HepG2 (cell line): ENCODE results near the gene COMMD4. TPM values are rescaled to one million over a fixed set of nuclear protein-coding genes. Genes with fewer than 3 reads are reported as not detected.

Source experiments
- ATF5 ChIP-seq: sonication (generic); formaldehyde crosslinking; IDR thresholded peaks from 2 replicates; pipeline ENCODE4 v1.4.0; 2020; ENCODE audit warnings: mild to moderate bottlenecking, low read depth, missing genetic modification reagents
- CHD4 ChIP-seq: fragments of 200-600 bp; sonication (generic); IDR thresholded peaks from 2 replicates; pipeline ENCODE4 v1.7.0; 2017; ENCODE audit warnings: mild to moderate bottlenecking, low read length, borderline replicate concordance
- FLYWCH1 ChIP-seq: sonication (generic); formaldehyde crosslinking; IDR thresholded peaks from 2 replicates; pipeline ENCODE4 v1.8.1; 2023; ENCODE audit warnings: mild to moderate bottlenecking, missing genetic modification reagents
- HCFC1 ChIP-seq: fragments of 150-350 bp; IDR thresholded peaks from 2 replicates; pipeline ENCODE4 v1.6.1; 2014; ENCODE audit warnings: low read depth, low read length
- HOXA9 ChIP-seq: sonication (generic); formaldehyde crosslinking; IDR thresholded peaks from 2 replicates; pipeline ENCODE4 v1.8.1; 2022; ENCODE audit warnings: missing genetic modification reagents, mild to moderate bottlenecking, moderate library complexity, borderline replicate concordance
- IKZF5 ChIP-seq: IDR thresholded peaks from 2 replicates; pipeline ENCODE4 v1.6.1; 2018; ENCODE audit warnings: missing genetic modification reagents, mild to moderate bottlenecking, missing compliant biosample characterization
- KAT7 ChIP-seq: IDR thresholded peaks from 2 replicates; pipeline ENCODE4 v1.6.1; 2018; ENCODE audit warnings: borderline replicate concordance, missing compliant biosample characterization
- KLF9 ChIP-seq: IDR thresholded peaks from 2 replicates; pipeline ENCODE4 v1.6.1; 2016; ENCODE audit warnings: low read depth
- MEIS2 ChIP-seq: sonication (generic); formaldehyde crosslinking; IDR thresholded peaks from 2 replicates; pipeline ENCODE4 v1.9.0; 2021; ENCODE audit warnings: mild to moderate bottlenecking, missing genetic modification reagents
- MZF1 ChIP-seq: sonication (generic); formaldehyde crosslinking; IDR thresholded peaks from 2 replicates; pipeline ENCODE4 v1.8.1; 2023; ENCODE audit warnings: mild to moderate bottlenecking, missing genetic modification reagents, borderline replicate concordance
- PAF1 ChIP-seq: IDR thresholded peaks from 2 replicates; pipeline ENCODE4 v1.6.1; 2016; ENCODE audit warnings: missing genetic modification reagents, missing compliant biosample characterization
- PHF21A ChIP-seq: sonication (generic); formaldehyde crosslinking; IDR thresholded peaks from 2 replicates; pipeline ENCODE4 v1.5.0; 2020; ENCODE audit warnings: mild to moderate bottlenecking, missing genetic modification reagents
- RXRB ChIP-seq: IDR thresholded peaks from 2 replicates; pipeline ENCODE4 v1.6.1; 2016; ENCODE audit warnings: borderline replicate concordance, missing genetic modification reagents, missing compliant biosample characterization
- ZFP36L1 ChIP-seq: sonication (generic); formaldehyde crosslinking; IDR thresholded peaks from 2 replicates; pipeline ENCODE4 v1.8.0; 2022; ENCODE audit warnings: mild to moderate bottlenecking, missing genetic modification reagents, moderate library complexity
- ZNF574 ChIP-seq: sonication (generic); formaldehyde crosslinking; IDR thresholded peaks from 2 replicates; pipeline ENCODE4 v1.4.0; 2020; ENCODE audit warnings: missing genetic modification reagents
- polyA plus RNA-seq, 8 experiments: library from polyadenylated mRNA; depleted of rRNA in 3 of 8; stranded (reverse) in 7 of 8; unstranded in 1 of 8; fragments of >200 nt; fragmentation: Illumina TruSeq in 4 of 8; extraction: Trizol in 4 of 8; gene quantifications; 2 replicates each; pipeline versions ENCODE4 v1.2.1 to v1.2.3, GENCODE V29; 2011 to 2016; ENCODE audit warnings: low read depth in 4 of 8, missing spikeins in 1 of 8, mixed read lengths in 1 of 8; ENCODE audit not compliant: insufficient read depth in 1 of 8
- total RNA-seq, 5 experiments: library from RNA; depleted of rRNA; stranded (reverse); fragments of >200 nt; fragmentation: Illumina TruSeq; extraction: Trizol; gene quantifications; 2 replicates each; pipeline ENCODE4 v1.2.3, GENCODE V29; 2016; ENCODE audit warnings: low read depth in 1 of 5
- TF ChIP-seq, protein P1 (sequence below): sonication (generic); formaldehyde crosslinking; IDR thresholded peaks from 2 replicates; pipeline ENCODE4 v1.5.0; 2020; ENCODE audit warnings: mild to moderate bottlenecking, missing genetic modification reagents, borderline replicate concordance
- TF ChIP-seq, protein P2 (sequence below): sonication (generic); formaldehyde crosslinking; IDR thresholded peaks from 2 replicates; pipeline ENCODE4 v1.5.0; 2020; ENCODE audit warnings: mild to moderate bottlenecking, missing genetic modification reagents

COMMD4 gene
- total and polyA plus RNA-seq, 2 of the 13 experiments (the other 11 are each of a cell fraction or from before 2014, with no cell fraction given), result 45.8 to 89.9 TPM

DNA sequence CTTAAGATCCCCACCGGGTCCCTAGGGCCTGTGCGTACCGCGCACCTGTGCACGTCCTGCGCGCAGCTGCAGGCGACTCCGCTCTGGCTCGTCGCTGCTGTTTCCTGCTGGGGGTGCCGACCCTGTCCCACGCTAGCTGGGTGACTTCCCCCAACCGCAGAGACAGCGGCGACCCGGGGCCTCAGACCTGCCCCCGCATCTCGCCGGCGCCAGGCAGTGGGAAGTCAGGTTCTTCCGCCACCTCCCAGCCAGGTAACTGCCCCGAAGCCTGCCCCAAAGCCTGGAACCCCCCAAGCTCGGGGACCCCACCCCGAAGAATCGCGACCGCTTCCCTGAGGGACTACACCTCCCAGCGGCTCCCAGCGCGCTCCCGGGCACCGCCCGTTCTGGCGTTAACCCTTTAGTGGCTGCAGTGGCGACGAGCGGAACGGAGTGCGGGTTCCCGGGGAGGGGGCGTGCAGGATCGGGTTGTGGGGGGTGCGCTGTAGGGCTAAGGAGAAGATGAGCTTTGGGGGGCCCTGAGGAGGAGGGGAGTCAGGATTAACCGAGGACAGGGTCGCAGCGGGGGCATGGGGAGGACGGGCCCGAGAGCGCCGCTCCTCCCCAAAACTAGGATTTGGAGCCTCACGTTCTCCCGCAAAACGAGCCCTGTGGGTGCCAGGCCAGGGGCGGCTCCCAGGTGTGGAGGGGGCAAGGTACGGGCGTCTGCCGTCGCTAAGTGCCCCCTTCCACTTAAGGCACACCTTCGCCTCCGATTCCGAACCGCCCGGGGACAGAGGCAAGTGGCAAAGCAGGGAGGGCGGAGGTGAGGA lies 11.6 kb downstream of the COMMD4 start (continued):
- TF ChIP-seq ZFP36L1 (CRISPR knock-in tag), result no peak
- no peak for TF ChIP-seq MEIS2 (CRISPR knock-in tag)
- TF ChIP-seq PAF1, result no peak
- TF ChIP-seq HOXA9 (CRISPR knock-in tag), result no peak
- no peak for TF ChIP-seq CHD4
- 0 out of 2 replicates have a peak, but pooled peaks have one; percentile 63 for TF ChIP-seq KAT7 (CRISPR knock-in tag)
- TF ChIP-seq ZNF574 (CRISPR knock-in tag), result peak; percentile 78
- TF ChIP-seq, protein P1, sequence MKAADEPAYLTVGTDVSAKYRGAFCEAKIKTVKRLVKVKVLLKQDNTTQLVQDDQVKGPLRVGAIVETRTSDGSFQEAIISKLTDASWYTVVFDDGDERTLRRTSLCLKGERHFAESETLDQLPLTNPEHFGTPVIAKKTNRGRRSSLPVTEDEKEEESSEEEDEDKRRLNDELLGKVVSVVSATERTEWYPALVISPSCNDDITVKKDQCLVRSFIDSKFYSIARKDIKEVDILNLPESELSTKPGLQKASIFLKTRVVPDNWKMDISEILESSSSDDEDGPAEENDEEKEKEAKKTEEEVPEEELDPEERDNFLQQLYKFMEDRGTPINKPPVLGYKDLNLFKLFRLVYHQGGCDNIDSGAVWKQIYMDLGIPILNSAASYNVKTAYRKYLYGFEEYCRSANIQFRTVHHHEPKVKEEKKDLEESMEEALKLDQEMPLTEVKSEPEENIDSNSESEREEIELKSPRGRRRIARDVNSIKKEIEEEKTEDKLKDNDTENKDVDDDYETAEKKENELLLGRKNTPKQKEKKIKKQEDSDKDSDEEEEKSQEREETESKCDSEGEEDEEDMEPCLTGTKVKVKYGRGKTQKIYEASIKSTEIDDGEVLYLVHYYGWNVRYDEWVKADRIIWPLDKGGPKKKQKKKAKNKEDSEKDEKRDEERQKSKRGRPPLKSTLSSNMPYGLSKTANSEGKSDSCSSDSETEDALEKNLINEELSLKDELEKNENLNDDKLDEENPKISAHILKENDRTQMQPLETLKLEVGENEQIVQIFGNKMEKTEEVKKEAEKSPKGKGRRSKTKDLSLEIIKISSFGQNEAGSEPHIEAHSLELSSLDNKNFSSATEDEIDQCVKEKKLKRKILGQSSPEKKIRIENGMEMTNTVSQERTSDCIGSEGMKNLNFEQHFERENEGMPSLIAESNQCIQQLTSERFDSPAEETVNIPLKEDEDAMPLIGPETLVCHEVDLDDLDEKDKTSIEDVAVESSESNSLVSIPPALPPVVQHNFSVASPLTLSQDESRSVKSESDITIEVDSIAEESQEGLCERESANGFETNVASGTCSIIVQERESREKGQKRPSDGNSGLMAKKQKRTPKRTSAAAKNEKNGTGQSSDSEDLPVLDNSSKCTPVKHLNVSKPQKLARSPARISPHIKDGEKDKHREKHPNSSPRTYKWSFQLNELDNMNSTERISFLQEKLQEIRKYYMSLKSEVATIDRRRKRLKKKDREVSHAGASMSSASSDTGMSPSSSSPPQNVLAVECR, result peak; percentile 83
- no peak for TF ChIP-seq KLF9 (CRISPR knock-in tag)
- TF ChIP-seq, protein P2, sequence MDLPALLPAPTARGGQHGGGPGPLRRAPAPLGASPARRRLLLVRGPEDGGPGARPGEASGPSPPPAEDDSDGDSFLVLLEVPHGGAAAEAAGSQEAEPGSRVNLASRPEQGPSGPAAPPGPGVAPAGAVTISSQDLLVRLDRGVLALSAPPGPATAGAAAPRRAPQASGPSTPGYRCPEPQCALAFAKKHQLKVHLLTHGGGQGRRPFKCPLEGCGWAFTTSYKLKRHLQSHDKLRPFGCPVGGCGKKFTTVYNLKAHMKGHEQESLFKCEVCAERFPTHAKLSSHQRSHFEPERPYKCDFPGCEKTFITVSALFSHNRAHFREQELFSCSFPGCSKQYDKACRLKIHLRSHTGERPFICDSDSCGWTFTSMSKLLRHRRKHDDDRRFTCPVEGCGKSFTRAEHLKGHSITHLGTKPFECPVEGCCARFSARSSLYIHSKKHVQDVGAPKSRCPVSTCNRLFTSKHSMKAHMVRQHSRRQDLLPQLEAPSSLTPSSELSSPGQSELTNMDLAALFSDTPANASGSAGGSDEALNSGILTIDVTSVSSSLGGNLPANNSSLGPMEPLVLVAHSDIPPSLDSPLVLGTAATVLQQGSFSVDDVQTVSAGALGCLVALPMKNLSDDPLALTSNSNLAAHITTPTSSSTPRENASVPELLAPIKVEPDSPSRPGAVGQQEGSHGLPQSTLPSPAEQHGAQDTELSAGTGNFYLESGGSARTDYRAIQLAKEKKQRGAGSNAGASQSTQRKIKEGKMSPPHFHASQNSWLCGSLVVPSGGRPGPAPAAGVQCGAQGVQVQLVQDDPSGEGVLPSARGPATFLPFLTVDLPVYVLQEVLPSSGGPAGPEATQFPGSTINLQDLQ (CRISPR knock-in tag), result no peak
- TF ChIP-seq MZF1 (CRISPR knock-in tag), result no peak
- TF ChIP-seq PHF21A (CRISPR knock-in tag), result peak; percentile 47
- TF ChIP-seq IKZF5 (CRISPR knock-in tag), result no peak
- TF ChIP-seq ATF5 (CRISPR knock-in tag), result no peak
- no peak for TF ChIP-seq FLYWCH1 (CRISPR knock-in tag)
- TF ChIP-seq RXRB (CRISPR knock-in tag), result no peak
- TF ChIP-seq HCFC1, result peak; percentile 56; the same call in 1 of the 2 replicates
